Measurements from ENCODE around the gene NCSTN. TPM values are rescaled to one million over a fixed set of nuclear protein-coding genes. Genes with fewer than 3 reads are reported as not detected.
A peak's percentile ranks its signal among the peaks of the same experiment; 100 is the strongest.

Gene NCSTN
- total RNA-seq, 1 experiment from 2014 or later: 67.8 TPM

DNA sequence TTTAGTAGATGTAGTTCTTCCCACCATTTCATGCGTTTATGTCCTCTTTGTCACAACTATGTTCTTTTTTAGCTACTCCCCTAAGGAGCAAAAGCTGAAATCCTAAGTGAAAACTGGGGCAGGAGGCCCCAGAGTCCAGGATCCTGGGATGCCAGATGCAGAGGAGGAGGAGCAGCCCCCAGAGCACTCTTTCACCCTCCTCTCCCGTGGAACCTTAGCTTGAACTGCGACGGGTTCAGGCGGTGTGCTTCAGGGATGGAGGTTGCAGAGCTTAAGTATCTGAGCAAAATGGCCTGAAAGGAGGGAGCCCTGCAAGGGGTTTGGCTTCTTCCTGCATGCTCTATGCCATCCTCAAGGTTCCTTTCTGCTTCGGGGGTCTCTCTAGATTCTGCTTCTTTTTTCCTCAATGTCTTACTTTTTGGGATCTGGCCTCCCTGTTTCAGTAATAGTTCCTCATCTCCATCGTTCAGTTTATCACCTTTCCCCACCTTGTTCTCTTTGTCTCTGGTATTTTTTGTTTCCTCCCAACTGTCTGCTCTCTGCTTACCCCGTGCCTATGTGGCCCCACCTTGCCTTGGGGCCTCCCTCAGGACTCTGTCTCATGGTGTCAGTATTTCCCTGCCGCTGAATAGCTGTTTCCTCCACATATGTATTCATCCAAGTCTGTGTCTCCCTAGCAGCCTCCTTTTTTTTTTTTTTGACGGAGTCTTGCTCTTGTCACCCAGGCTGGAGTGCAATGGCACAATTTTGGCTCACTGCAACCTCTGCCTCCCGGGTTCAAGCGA is 21.0 kb downstream of the NCSTN start:
- Histone ChIP-seq H3K23me2 (ENCODE audit: insufficient read length, low read depth, low read length, poor library complexity, severe bottlenecking) (no peaks in the 10 kb centered on the region), H3K4ac (ENCODE audit: low read depth, low read length) (no peak overlapping the region), H4K20me1 (ENCODE audit: control insufficient read depth, insufficient read depth, insufficient read length) (no peaks in the 10 kb centered on the region), H3K9me3 (ENCODE audit: control insufficient read depth, low read depth, low read length) (no peaks in the 10 kb centered on the region), H2BK20ac (ENCODE audit: low read depth, low read length, poor library complexity, severe bottlenecking) (no peak overlapping the region), H2BK5ac (ENCODE audit: insufficient read length, low read length) (no peak overlapping the region), H2AK5ac (ENCODE audit: insufficient read length, low read length) (no peak overlapping the region), H4K91ac (ENCODE audit: insufficient read length, low read depth, low read length) (no peak overlapping the region), H2BK15ac (ENCODE audit: low read depth, low read length) (no peak overlapping the region), H3K23ac (ENCODE audit: insufficient read length, low read depth, low read length) (no peak overlapping the region), H4K5ac (ENCODE audit: insufficient read length, low read depth, low read length) (no peak overlapping the region), H3K4me1 (ENCODE audit: insufficient read depth, low read length) (no peaks in the 10 kb centered on the region; the same call in 1 of the 2 replicates), H3T11ph (ENCODE audit: low read length) (no peak overlapping the region), H3K9ac (ENCODE audit: extremely low read depth, insufficient read length, low read length) (no peak overlapping the region), H3K18ac (ENCODE audit: insufficient read length, low read depth, low read length) (no peak overlapping the region), H2BK12ac (ENCODE audit: insufficient read length, low read depth, low read length) (no peak overlapping the region), H3K56ac (ENCODE audit: insufficient read length, low read depth, low read length) (no peak overlapping the region), H2AFZ (ENCODE audit: low read length) (no peak overlapping the region), H3K4me2 (ENCODE audit: insufficient read depth, insufficient read length, low read length) (no peak overlapping the region), H3K79me1 (ENCODE audit: insufficient read depth, low read depth, low read length, poor library complexity, severe bottlenecking) (no peaks in the 10 kb centered on the region), H2BK120ac (ENCODE audit: low read depth, low read length, poor library complexity, severe bottlenecking) (no peak overlapping the region), H3K14ac (ENCODE audit: insufficient read depth, low read length) (no peak overlapping the region), H3K27me3 (ENCODE audit: insufficient read depth, low read length) (no peaks in the 10 kb centered on the region), H3K79me2 (ENCODE audit: insufficient read depth, low read length) (no peaks in the 10 kb centered on the region), H3K27ac (ENCODE audit: insufficient read length, low read depth, low read length) (no peak overlapping the region), H4K8ac (replicated peaks; ENCODE audit: insufficient read length, low read depth, low read length) (no peak overlapping the region)
- Mint-ChIP-seq H3K9me3 (no peaks in the 10 kb centered on the region), H3K4me3 (peak overlapping the region in 1 of 2 experiments; percentile 7; a peak in 1 of 5 replicates), H3K27me3 (ENCODE audit: low read depth) (peaks cover 4% of the 10 kb centered on the region; the same call in 1 of the 2 replicates), H3K27ac (peak overlapping the region in 2 of 3 experiments; percentile 42 to 63; a peak in 4 of 7 replicates), H3K36me3 (ENCODE audit: insufficient read depth in 1 of 3, low read depth in 3 of 3) (peaks cover 2 to 20% (median 13%) of the 10 kb centered on the region in 3 experiments; a peak in 6 of 7 replicates), H3K4me1 (peaks cover 39 to 57% of the 10 kb centered on the region in 2 experiments)
- WGBS (ENCODE audit: extremely low coverage, insufficient read length, low lambda C conversion rate): no CpG with 5 or more reads among the region's 12 CpGs
- DNase-seq: no peak
- TF ChIP-seq, protein P1, sequence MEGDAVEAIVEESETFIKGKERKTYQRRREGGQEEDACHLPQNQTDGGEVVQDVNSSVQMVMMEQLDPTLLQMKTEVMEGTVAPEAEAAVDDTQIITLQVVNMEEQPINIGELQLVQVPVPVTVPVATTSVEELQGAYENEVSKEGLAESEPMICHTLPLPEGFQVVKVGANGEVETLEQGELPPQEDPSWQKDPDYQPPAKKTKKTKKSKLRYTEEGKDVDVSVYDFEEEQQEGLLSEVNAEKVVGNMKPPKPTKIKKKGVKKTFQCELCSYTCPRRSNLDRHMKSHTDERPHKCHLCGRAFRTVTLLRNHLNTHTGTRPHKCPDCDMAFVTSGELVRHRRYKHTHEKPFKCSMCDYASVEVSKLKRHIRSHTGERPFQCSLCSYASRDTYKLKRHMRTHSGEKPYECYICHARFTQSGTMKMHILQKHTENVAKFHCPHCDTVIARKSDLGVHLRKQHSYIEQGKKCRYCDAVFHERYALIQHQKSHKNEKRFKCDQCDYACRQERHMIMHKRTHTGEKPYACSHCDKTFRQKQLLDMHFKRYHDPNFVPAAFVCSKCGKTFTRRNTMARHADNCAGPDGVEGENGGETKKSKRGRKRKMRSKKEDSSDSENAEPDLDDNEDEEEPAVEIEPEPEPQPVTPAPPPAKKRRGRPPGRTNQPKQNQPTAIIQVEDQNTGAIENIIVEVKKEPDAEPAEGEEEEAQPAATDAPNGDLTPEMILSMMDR (conservative IDR thresholded peaks at IDR 0.05): no peak

All from H9 (cell line).